ENCODE results near the gene MAP1LC3B. TPM values are rescaled to one million over a fixed set of nuclear protein-coding genes. Genes with fewer than 3 reads are reported as not detected.

MAP1LC3B gene
- total RNA-seq, 1 donor from 2014 or later: 189 TPM

- no peak for TF ChIP-seq CTCF (IDR thresholded peaks at IDR 0.05)
- H3K36me3 Mint-ChIP-seq (ENCODE audit: low read depth): peaks cover 5% of the 10 kb centered on the region
- DNase-seq (ENCODE audit: low spot score): no peak
- no peaks in the 10 kb centered on the region for H3K9me3 Mint-ChIP-seq (ENCODE audit: low read depth)
- H3K4me1 Mint-ChIP-seq (ENCODE audit: low read depth): peaks cover 14% of the 10 kb centered on the region
- H3K4me3 Mint-ChIP-seq (ENCODE audit: unreplicated experiment): no peak overlapping the region
- no peak overlapping the region for H3K27ac Mint-ChIP-seq (ENCODE audit: unreplicated experiment)
- no peaks in the 10 kb centered on the region for H3K27me3 Mint-ChIP-seq (ENCODE audit: low read depth)
Observed at GRCh38 chr16:87352818-87353217, 39.3 kb upstream of the MAP1LC3B start.

GRCh38 chr16:87353613-87354012, 38.5 kb upstream of the MAP1LC3B start:
- Mint-ChIP-seq H3K4me3 (ENCODE audit: unreplicated experiment) (no peak overlapping the region), H3K4me1 (ENCODE audit: low read depth) (peaks cover 14% of the 10 kb centered on the region), H3K27ac (ENCODE audit: unreplicated experiment) (no peak overlapping the region), H3K9me3 (ENCODE audit: low read depth) (no peaks in the 10 kb centered on the region), H3K27me3 (ENCODE audit: low read depth) (no peaks in the 10 kb centered on the region), H3K36me3 (ENCODE audit: low read depth) (peaks cover 9% of the 10 kb centered on the region)
- no peak for DNase-seq (ENCODE audit: low spot score)
- TF ChIP-seq CTCF (IDR thresholded peaks at IDR 0.05): no peak

DNA sequence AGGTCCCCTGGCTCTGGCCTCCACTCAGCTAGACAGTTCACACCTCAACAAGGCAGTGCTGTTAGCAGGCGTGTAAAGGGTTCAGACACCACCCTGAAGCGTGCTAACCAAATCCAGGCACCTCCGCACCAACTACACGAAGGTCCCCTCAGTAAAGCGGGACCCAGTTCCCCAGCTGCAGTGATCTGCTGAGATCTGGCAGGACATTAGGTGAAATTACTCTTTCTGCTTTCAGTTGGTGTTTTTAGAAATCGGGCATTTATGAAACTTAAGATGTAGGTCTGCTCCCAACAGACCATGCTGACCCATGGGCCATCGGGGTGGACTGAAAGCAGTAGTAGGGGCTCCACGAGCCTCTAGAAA, 35.7 kb upstream of the MAP1LC3B start:
- peak overlapping the region; percentile 47 for H3K27ac Mint-ChIP-seq (ENCODE audit: unreplicated experiment)
- peaks cover 6% of the 10 kb centered on the region for H3K4me1 Mint-ChIP-seq (ENCODE audit: low read depth)
- H3K36me3 Mint-ChIP-seq (ENCODE audit: low read depth): peaks cover 13% of the 10 kb centered on the region
- H3K4me3 Mint-ChIP-seq (ENCODE audit: unreplicated experiment): no peak overlapping the region
- H3K27me3 Mint-ChIP-seq (ENCODE audit: low read depth): no peaks in the 10 kb centered on the region
- no peak for DNase-seq (ENCODE audit: low spot score)
- no peaks in the 10 kb centered on the region for H3K9me3 Mint-ChIP-seq (ENCODE audit: low read depth)
- no peak for TF ChIP-seq CTCF (IDR thresholded peaks at IDR 0.05)

DNA sequence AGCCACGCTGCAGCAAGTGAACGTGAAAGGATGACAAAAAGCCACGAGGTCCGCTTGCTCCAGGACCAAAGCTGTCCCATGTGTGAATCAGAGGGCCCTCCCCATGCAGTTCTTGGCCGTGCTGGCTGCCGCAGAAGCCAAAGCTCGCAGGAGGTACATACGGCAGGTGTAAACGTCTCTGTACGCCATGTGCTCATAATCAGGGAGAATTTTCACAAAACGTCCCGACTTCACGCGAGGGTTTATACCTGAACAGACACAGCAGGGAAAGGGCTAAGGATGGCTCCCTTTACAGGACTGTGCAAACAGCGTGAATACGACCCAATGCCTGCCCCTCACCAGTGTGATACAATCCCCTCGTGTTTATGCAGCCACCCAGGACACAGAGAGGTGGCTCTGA, 33.9 kb upstream of the MAP1LC3B start:
- no peak overlapping the region for H3K27ac Mint-ChIP-seq (ENCODE audit: unreplicated experiment)
- no peak for TF ChIP-seq CTCF (IDR thresholded peaks at IDR 0.05)
- H3K4me1 Mint-ChIP-seq (ENCODE audit: low read depth): peaks cover 6% of the 10 kb centered on the region
- no peak overlapping the region for H3K4me3 Mint-ChIP-seq (ENCODE audit: unreplicated experiment)
- H3K36me3 Mint-ChIP-seq (ENCODE audit: low read depth): peaks cover 13% of the 10 kb centered on the region
- no peak for DNase-seq (ENCODE audit: low spot score)
- no peaks in the 10 kb centered on the region for H3K27me3 Mint-ChIP-seq (ENCODE audit: low read depth)
- H3K9me3 Mint-ChIP-seq (ENCODE audit: low read depth): no peaks in the 10 kb centered on the region

DNA sequence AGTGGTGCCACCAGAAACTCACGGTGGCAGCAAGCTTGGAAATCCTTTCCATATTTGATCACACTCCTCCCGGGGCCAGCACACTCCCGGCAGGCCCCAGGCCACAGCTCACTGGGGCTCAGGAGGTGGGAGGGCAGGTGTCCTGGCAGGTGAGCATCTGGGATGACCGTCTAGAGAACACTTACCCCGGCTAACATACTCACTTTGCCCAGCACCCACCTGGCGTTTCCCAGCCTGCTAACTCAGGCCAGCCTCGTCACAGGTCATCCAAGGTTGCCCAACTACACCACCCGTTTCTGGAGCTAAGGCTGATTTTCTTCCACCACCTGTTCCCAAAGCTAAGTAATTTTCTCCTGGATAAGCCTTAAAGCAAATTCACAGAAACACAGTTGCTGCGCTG, 33.4 kb upstream of the MAP1LC3B start:
- no peaks in the 10 kb centered on the region for H3K27me3 Mint-ChIP-seq (ENCODE audit: low read depth)
- no peak overlapping the region for H3K27ac Mint-ChIP-seq (ENCODE audit: unreplicated experiment)
- peaks cover 6% of the 10 kb centered on the region for H3K4me1 Mint-ChIP-seq (ENCODE audit: low read depth)
- TF ChIP-seq CTCF (IDR thresholded peaks at IDR 0.05): no peak
- no peak for DNase-seq (ENCODE audit: low spot score)
- peaks cover 13% of the 10 kb centered on the region for H3K36me3 Mint-ChIP-seq (ENCODE audit: low read depth)
- H3K9me3 Mint-ChIP-seq (ENCODE audit: low read depth): no peaks in the 10 kb centered on the region
- no peak overlapping the region for H3K4me3 Mint-ChIP-seq (ENCODE audit: unreplicated experiment)

All from chondrocyte (in vitro differentiated cells).